Activated B cell treated with CpG ODN at 0.5 μM for 24 hours (primary cell): ENCODE measurements around the gene N4BP3. TPM values are rescaled to one million over a fixed set of nuclear protein-coding genes. Genes with fewer than 3 reads are reported as not detected.

Source experiments
- ATAC-seq: fragments of 200-7000 bp; cut with Tn5 transposase; one replicate; pipeline ENCODE4 v1.10.0; 2021; ENCODE audit warnings: low read depth, mild to moderate bottlenecking, moderate library complexity
- CTCF ChIA-PET: fragments of 350-600 bp; sonication (Branson Sonifier 250); formaldehyde crosslinking; loops from one replicate; lab custom pipeline; 2021; ENCODE audit warnings: antibody characterized with exemption; lab: Charles Lee
- POLR2A ChIA-PET: fragments of 350-600 bp; sonication (Branson Sonifier 250); formaldehyde crosslinking; loops from one replicate; lab custom pipeline; 2021; ENCODE audit warnings: antibody characterized with exemption; lab: Charles Lee
- DNase-seq: peaks from one replicate; pipeline ENCODE4 v3.0.0; 2022
- H3K27ac Mint-ChIP-seq: one replicate; pipeline ENCODE4 v1.8.0; 2020; ENCODE audit warnings: mixed read lengths
- H3K27me3 Mint-ChIP-seq: one replicate; pipeline ENCODE4 v1.8.0; 2021; ENCODE audit warnings: mixed read lengths
- H3K36me3 Mint-ChIP-seq: one replicate; pipeline ENCODE4 v1.8.0; 2021; ENCODE audit warnings: low read depth, mixed read lengths
- H3K4me1 Mint-ChIP-seq: one replicate; pipeline ENCODE4 v1.8.0; 2021; ENCODE audit warnings: mixed read lengths
- H3K4me3 Mint-ChIP-seq: one replicate; pipeline ENCODE4 v1.8.0; 2020; ENCODE audit warnings: mild to moderate bottlenecking, mixed read lengths
- H3K9me3 Mint-ChIP-seq: one replicate; pipeline ENCODE4 v1.8.0; 2020; ENCODE audit warnings: mixed read lengths
- intact Hi-C: fragments of 100-400 bp; cut with micrococcal nuclease; formaldehyde crosslinking; loops from one replicate; pipeline ENCODE4 v1.15.1; 2024
- total RNA-seq: library from RNA; stranded (reverse); gene quantifications from 2 replicates; pipeline ENCODE4 v1.2.3, GENCODE V29; 2022
- TF ChIP-seq, protein P1 (sequence below): fragments of 200-600 bp; IDR thresholded peaks from one replicate; pipeline ENCODE4 v1.8.0; 2022; ENCODE audit warnings: antibody characterized with exemption, mild to moderate bottlenecking

The N4BP3 gene
- total RNA-seq, 1 donor from 2014 or later, result 18.1 TPM

- peaks cover 37% of the 10 kb centered on the region for H3K4me1 Mint-ChIP-seq
- TF ChIP-seq, protein P1, sequence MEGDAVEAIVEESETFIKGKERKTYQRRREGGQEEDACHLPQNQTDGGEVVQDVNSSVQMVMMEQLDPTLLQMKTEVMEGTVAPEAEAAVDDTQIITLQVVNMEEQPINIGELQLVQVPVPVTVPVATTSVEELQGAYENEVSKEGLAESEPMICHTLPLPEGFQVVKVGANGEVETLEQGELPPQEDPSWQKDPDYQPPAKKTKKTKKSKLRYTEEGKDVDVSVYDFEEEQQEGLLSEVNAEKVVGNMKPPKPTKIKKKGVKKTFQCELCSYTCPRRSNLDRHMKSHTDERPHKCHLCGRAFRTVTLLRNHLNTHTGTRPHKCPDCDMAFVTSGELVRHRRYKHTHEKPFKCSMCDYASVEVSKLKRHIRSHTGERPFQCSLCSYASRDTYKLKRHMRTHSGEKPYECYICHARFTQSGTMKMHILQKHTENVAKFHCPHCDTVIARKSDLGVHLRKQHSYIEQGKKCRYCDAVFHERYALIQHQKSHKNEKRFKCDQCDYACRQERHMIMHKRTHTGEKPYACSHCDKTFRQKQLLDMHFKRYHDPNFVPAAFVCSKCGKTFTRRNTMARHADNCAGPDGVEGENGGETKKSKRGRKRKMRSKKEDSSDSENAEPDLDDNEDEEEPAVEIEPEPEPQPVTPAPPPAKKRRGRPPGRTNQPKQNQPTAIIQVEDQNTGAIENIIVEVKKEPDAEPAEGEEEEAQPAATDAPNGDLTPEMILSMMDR, result no peak
- no peaks in the 10 kb centered on the region for H3K9me3 Mint-ChIP-seq
- intact Hi-C loops, result loop anchor here (1.0 to 10.0 kb wide), 6 partner anchors 23 to 1544 kb away; partner anchors contain the start of genes B4GALT7, CANX, HNRNPAB and MXD3
- CTCF ChIA-PET, result interaction anchor here (0.6 to 3.9 kb wide), 4 partner anchors 9 to 77 kb away, joined by 3 to 30 read pairs (median 6); no protein-coding TSS in a partner anchor
- no peaks in the 10 kb centered on the region for H3K27me3 Mint-ChIP-seq
- peak; percentile 95 for DNase-seq
- ATAC-seq, result peak; percentile 99
- H3K36me3 Mint-ChIP-seq, result peaks cover 41% of the 10 kb centered on the region
- peak within 1 kb of the TSS; percentile 83 for H3K27ac Mint-ChIP-seq
- H3K4me3 Mint-ChIP-seq, result peak within 1 kb of the TSS; percentile 96
- POLR2A ChIA-PET, result interaction anchor here (0.8 to 2.2 kb wide), 8 partner anchors 15 to 51 kb away, joined by 3 to 21 read pairs (median 8); partner anchors contain the start of genes HNRNPAB and N4BP3
Observed at GRCh38 chr5:178153530-178154340, 40.4 kb downstream of the N4BP3 start, which contains the start of gene NHP2. NHP2 (minus strand) TSS chr5:178153885; CDS start chr5:178153817, 68 bp downstream.

- POLR2A ChIA-PET, result interaction anchor here (1.0 to 2.2 kb wide), 2 partner anchors 34 to 49 kb away, joined by 3 to 12 read pairs; partner anchors contain the start of gene HNRNPAB
- no peak for DNase-seq
- no peaks in the 10 kb centered on the region for H3K27me3 Mint-ChIP-seq
- intact Hi-C loops, result loop anchor here (10.0 kb wide), 1 partner anchor 550 kb away; the partner anchor contains the start of gene B4GALT7
- H3K9me3 Mint-ChIP-seq, result no peaks in the 10 kb centered on the region
- no peak overlapping the region for H3K27ac Mint-ChIP-seq
- H3K4me3 Mint-ChIP-seq, result no peak overlapping the region
- no peak for ATAC-seq
- H3K36me3 Mint-ChIP-seq, result peaks cover 27% of the 10 kb centered on the region
- H3K4me1 Mint-ChIP-seq, result peaks cover 34% of the 10 kb centered on the region
- TF ChIP-seq, protein P1, result no peak
- CTCF ChIA-PET, result interaction anchor here (3.9 kb wide), 1 partner anchor 79 kb away, joined by 30 read pairs; no protein-coding TSS in a partner anchor
Observed at GRCh38 chr5:178155065-178155464, 41.7 kb downstream of the N4BP3 start.

GRCh38 chr5:178160176-178160575 lies 46.8 kb downstream of the N4BP3 start:
- Mint-ChIP-seq H3K4me3 (no peak overlapping the region), H3K27ac (no peak overlapping the region), H3K9me3 (no peaks in the 10 kb centered on the region), H3K4me1 (peaks cover 10% of the 10 kb centered on the region), H3K27me3 (peaks cover 8% of the 10 kb centered on the region), H3K36me3 (no peaks in the 10 kb centered on the region)
- no peak for ATAC-seq
- DNase-seq, result no peak
- POLR2A ChIA-PET, result no interaction called here
- TF ChIP-seq, protein P1, result no peak
- CTCF ChIA-PET, result interaction anchor here (1.2 kb wide), 1 partner anchor 13 kb away, joined by 4 read pairs; no protein-coding TSS in a partner anchor
- intact Hi-C loops, result no loop called here

GRCh38 chr5:178162481-178162880 lies 49.1 kb downstream of the N4BP3 start:
- ATAC-seq (no peak), DNase-seq (no peak)
- Mint-ChIP-seq H3K4me1 (peaks cover 10% of the 10 kb centered on the region), H3K4me3 (no peak overlapping the region), H3K9me3 (no peaks in the 10 kb centered on the region), H3K27me3 (peaks cover 8% of the 10 kb centered on the region), H3K27ac (no peak overlapping the region), H3K36me3 (no peaks in the 10 kb centered on the region)
- ChIA-PET POLR2A (interaction anchor here (1.0 kb wide), 1 partner anchor 86 kb away, joined by 3 read pairs; no protein-coding TSS in a partner anchor), CTCF (interaction anchor here (1.1 to 3.3 kb wide), 2 partner anchors 82 to 86 kb away, joined by 3 to 26 read pairs; no protein-coding TSS in a partner anchor)
- TF ChIP-seq, protein P1, result no peak
- intact Hi-C loops, result no loop called here
